HEK293T (cell line): Measurements from ENCODE around the gene CEP350.

Experiments
- CTCF ChIA-PET: fragments of 350-600 bp; formaldehyde crosslinking; extraction: SDS; loops from one replicate; lab custom pipeline; 2021; ENCODE audit warnings: antibody characterized with exemption, inconsistent platforms; lab: Yijun Ruan, JAX
- POLR2A ChIA-PET: fragments of 350-600 bp; formaldehyde crosslinking; extraction: SDS; loops from one replicate; lab custom pipeline; 2020; ENCODE audit warnings: antibody characterized with exemption, inconsistent platforms; lab: Yijun Ruan, JAX
- DNase-seq: peaks from one replicate; pipeline ENCODE4 v3.0.0; 2012; ENCODE audit warnings: mixed read lengths; ENCODE audit errors: extremely low spot score
- ARNT ChIP-seq: fragments of 450-650 bp; IDR thresholded peaks from 2 replicates; pipeline ENCODE4 v1.6.1; 2017; ENCODE audit warnings: mild to moderate bottlenecking
- BHLHE40 ChIP-seq: fragments of 450-650 bp; IDR thresholded peaks from 2 replicates; pipeline ENCODE4 v1.6.1; 2016; ENCODE audit warnings: mild to moderate bottlenecking, moderate library complexity, borderline replicate concordance
- CTBP1 ChIP-seq: fragments of 450-650 bp; IDR thresholded peaks from 2 replicates; pipeline ENCODE4 v1.6.1; 2016; ENCODE audit warnings: borderline replicate concordance
- ELF4 ChIP-seq: fragments of 450-650 bp; IDR thresholded peaks from 2 replicates; pipeline ENCODE4 v1.6.1; 2017; ENCODE audit warnings: antibody characterized with exemption
- FOXA1 ChIP-seq: fragments of 450-650 bp; IDR thresholded peaks from 2 replicates; pipeline ENCODE4 v1.6.1; 2016; ENCODE audit warnings: mild to moderate bottlenecking
- FOXK2 ChIP-seq: fragments of 450-650 bp; IDR thresholded peaks from 2 replicates; pipeline ENCODE4 v1.6.1; 2016; ENCODE audit warnings: mild to moderate bottlenecking
- FOXM1 ChIP-seq: fragments of 450-650 bp; IDR thresholded peaks from 2 replicates; pipeline ENCODE4 v1.6.1; 2017; ENCODE audit warnings: mild to moderate bottlenecking, borderline replicate concordance
- HDGF ChIP-seq: fragments of 450-650 bp; IDR thresholded peaks from 2 replicates; pipeline ENCODE4 v1.6.1; 2017; ENCODE audit warnings: antibody characterized with exemption, borderline replicate concordance
- L3MBTL2 ChIP-seq: fragments of 450-650 bp; conservative IDR thresholded peaks from 2 replicates; pipeline ENCODE4 v1.6.1; 2016; ENCODE audit warnings: mild to moderate bottlenecking
- LEF1 ChIP-seq: fragments of 450-650 bp; IDR thresholded peaks from 2 replicates; pipeline ENCODE4 v1.6.1; 2017; ENCODE audit warnings: mild to moderate bottlenecking, borderline replicate concordance
- NFRKB ChIP-seq: fragments of 450-650 bp; IDR thresholded peaks from 2 replicates; pipeline ENCODE4 v1.6.1; 2016; ENCODE audit warnings: mild to moderate bottlenecking, moderate library complexity
- SP1 ChIP-seq: fragments of 450-650 bp; IDR thresholded peaks from 2 replicates; pipeline ENCODE4 v1.6.1; 2017
- SUZ12 ChIP-seq: fragments of 450-650 bp; IDR thresholded peaks from 2 replicates; pipeline ENCODE4 v1.6.1; 2016; ENCODE audit warnings: mild to moderate bottlenecking
- TARDBP ChIP-seq: fragments of 450-650 bp; IDR thresholded peaks from 2 replicates; pipeline ENCODE4 v1.6.1; 2016
- ZNF384 ChIP-seq: fragments of 450-650 bp; IDR thresholded peaks from 2 replicates; pipeline ENCODE4 v1.6.1; 2016
- TF ChIP-seq, protein P1 (sequence below): fragments of 450-650 bp; IDR thresholded peaks from 2 replicates; pipeline ENCODE4 v1.6.1; 2016

CEP350 gene, protein sequence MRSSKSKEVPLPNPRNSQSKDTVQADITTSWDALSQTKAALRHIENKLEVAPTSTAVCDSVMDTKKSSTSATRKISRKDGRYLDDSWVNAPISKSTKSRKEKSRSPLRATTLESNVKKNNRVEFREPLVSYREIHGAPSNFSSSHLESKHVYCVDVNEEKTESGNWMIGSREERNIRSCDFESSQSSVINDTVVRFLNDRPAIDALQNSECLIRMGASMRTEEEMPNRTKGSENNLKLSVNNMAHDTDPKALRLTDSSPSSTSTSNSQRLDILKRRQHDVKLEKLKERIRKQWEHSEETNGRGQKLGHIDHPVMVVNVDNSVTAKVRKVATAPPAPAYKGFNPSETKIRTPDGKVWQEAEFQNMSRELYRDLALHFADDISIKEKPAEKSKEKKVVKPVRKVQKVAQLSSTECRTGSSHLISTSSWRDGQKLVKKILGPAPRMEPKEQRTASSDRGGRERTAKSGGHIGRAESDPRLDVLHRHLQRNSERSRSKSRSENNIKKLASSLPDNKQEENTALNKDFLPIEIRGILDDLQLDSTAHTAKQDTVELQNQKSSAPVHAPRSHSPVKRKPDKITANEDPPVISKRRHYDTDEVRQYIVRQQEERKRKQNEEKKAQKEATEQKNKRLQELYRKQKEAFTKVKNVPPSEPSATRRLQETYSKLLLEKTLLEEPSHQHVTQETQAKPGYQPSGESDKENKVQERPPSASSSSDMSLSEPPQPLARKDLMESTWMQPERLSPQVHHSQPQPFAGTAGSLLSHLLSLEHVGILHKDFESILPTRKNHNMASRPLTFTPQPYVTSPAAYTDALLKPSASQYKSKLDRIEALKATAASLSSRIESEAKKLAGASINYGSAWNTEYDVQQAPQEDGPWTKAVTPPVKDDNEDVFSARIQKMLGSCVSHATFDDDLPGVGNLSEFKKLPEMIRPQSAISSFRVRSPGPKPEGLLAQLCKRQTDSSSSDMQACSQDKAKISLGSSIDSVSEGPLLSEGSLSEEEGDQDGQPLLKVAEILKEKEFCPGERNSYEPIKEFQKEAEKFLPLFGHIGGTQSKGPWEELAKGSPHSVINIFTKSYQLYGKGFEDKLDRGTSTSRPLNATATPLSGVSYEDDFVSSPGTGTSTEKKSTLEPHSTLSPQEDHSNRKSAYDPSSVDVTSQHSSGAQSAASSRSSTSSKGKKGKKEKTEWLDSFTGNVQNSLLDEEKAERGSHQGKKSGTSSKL (N-terminal part only)

DNA sequence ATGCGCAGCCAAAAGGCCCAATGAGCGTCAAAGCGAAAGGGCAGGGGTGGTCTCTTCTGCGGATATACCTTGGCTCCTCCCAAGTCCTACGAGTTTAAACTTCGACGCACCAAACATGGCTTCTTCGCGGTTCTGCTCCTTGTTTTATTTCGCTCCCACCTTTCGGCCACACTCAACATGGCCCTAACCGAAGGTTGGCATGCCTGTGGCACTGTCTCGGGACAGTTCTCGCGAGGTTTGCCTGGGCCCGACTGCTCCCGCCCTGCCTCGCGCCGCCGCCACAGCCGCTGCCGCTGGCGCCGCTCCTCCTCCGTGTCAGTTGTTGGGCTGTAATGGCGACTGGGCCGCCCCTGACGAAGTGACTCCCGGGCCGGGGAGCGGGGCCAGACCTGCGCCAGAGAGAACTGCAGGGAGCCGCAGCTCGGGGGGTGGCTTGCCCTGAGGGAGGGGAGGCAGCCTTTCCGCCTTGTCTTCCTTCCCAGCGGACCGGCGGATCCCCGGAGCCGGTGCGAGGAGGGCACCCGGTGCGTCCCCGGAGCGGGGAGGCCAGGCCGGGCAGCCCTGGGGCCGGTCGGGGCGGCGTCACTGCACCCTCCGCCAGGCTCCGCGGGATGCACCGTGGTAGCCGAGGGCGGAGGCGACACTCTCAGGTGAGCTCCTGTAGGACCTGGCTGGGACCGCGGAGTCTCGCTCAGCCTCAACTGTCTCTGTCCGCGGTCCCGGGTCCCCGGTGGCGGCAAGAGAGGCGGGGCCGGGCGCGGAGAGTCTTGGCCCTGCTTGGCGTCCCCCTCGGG, at the start of gene CEP350:
TSS of gene CEP350 (plus strand) at position 318 of the 794 bp plus-strand sequence. CDS start 31,372 bp downstream, outside the sequence.
- peak; percentile 97 for DNase-seq
- ChIA-PET POLR2A (interaction anchor here (0.6 to 1.8 kb wide), 9 partner anchors 12 to 74 kb away, joined by 3 to 10 read pairs (median 4); partner anchors contain the start of gene TOR1AIP1), CTCF (interaction anchor here (1.6 kb wide), 1 partner anchor 86 kb away, joined by 4 read pairs; no protein-coding TSS in a partner anchor)
- TF ChIP-seq, protein P1, sequence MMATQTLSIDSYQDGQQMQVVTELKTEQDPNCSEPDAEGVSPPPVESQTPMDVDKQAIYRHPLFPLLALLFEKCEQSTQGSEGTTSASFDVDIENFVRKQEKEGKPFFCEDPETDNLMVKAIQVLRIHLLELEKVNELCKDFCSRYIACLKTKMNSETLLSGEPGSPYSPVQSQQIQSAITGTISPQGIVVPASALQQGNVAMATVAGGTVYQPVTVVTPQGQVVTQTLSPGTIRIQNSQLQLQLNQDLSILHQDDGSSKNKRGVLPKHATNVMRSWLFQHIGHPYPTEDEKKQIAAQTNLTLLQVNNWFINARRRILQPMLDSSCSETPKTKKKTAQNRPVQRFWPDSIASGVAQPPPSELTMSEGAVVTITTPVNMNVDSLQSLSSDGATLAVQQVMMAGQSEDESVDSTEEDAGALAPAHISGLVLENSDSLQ: peak; percentile 5
- TF ChIP-seq ELF4: no peak; the same call in 1 of the 2 replicates

DNA sequence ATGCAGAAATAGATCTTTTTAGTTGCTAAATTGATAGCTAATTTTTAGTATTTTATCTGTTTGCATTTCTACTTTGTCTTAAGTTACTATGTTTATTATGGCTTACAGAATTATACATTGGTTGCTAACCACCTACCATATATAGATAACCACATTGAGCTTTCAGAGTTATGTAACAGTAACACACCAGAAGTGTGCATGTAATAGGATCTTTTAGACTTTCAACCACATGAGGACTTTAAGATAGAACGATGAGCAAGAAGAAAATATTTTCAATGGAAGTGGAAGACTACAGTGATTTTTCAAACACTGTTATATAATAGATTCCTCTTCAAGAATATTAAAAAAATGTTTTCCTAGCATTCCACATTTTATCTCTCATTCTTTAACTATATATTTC, 43.7 kb upstream of the CEP350 start:
- no peak for DNase-seq
- TF ChIP-seq NFRKB (no peak), SUZ12 (no peak)
- ChIA-PET POLR2A (interaction anchor here (1.0 kb wide), 1 partner anchor 29 kb away, joined by 3 read pairs; the partner anchor contains the start of gene TOR1AIP1), CTCF (interaction anchor here (1.7 kb wide), 1 partner anchor 29 kb away, joined by 3 read pairs; the partner anchor contains the start of gene TOR1AIP1)

DNA sequence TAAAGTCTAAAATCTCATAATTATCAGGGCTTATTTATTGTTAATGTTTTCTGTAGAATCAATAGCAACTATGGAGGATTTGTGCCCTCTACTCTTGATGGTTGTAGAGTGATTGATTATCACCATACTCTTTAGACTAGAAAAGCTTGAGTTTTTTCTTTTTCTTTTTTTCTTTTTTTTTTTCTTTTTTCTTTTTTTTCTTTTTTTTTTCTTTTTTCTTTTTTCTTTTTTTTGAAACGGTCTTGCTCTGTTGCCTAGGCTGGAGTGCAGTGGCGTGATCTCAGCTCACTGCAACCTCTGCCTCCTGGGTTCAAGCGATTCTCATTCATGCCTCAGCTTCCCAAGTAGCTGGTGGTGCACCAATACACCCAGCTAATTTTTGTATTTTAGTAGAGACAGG, 42.8 kb upstream of the CEP350 start:
- no peak for DNase-seq
- POLR2A ChIA-PET: interaction anchor here (1.0 kb wide), 1 partner anchor 29 kb away, joined by 3 read pairs; the partner anchor contains the start of gene TOR1AIP1
- TF ChIP-seq SP1: no peak
- no peak for TF ChIP-seq ELF4
- TF ChIP-seq HDGF: no peak
- TF ChIP-seq L3MBTL2: no peak
- TF ChIP-seq ZNF384: no peak
- TF ChIP-seq LEF1: no peak
- TF ChIP-seq BHLHE40: no peak
- TF ChIP-seq NFRKB: no peak
- TF ChIP-seq SUZ12: no peak
- TF ChIP-seq TARDBP: no peak
- TF ChIP-seq FOXA1: no peak
- TF ChIP-seq CTBP1: no peak
- no peak for TF ChIP-seq ARNT
- TF ChIP-seq, protein P1: no peak
- no peak for TF ChIP-seq FOXK2
- TF ChIP-seq FOXM1: no peak

DNA sequence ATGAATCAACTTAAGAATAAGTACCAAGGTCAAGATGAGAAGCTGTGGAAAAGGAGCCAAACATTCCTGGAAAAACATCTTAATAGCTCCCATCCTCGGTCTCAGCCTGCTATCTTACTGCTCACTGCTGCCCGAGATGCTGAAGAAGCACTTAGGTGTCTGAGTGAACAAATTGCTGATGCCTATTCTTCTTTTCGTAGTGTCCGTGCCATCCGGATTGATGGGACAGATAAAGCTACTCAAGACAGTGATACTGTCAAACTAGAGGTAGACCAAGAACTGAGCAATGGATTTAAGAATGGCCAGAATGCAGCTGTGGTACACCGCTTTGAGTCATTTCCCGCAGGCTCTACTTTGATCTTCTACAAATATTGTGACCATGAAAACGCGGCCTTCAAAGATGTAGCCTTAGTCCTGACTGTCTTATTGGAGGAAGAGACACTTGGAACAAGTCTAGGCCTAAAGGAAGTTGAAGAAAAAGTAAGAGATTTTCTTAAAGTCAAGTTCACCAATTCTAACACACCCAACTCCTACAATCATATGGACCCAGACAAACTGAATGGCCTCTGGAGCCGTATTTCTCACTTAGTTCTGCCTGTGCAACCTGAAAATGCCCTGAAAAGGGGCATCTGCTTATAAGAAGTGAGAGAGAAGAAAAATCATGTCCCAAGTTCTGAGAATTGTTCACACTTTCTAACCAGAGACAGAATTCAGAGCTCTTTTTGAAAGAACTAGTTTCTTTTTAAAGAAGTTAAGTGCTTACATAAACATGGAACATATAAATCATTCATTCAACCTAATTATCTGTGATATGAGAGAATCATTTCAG, 36.8 kb upstream of the CEP350 start:
- DNase-seq: no peak
- ChIA-PET POLR2A (no interaction called here), CTCF (interaction anchor here (1.3 kb wide), 1 partner anchor 13 kb away, joined by 3 read pairs; no protein-coding TSS in a partner anchor)
- TF ChIP-seq SP1: no peak
- no peak for TF ChIP-seq CTBP1
- TF ChIP-seq FOXK2: no peak
- TF ChIP-seq FOXM1: no peak
- TF ChIP-seq TARDBP: no peak
- TF ChIP-seq, protein P1: no peak
- no peak for TF ChIP-seq ZNF384
- no peak for TF ChIP-seq ARNT
- TF ChIP-seq FOXA1: no peak
- TF ChIP-seq L3MBTL2: no peak
- no peak for TF ChIP-seq LEF1

More for the DNA sequence above, 42.8 kb upstream of the CEP350 start:
- CTCF ChIA-PET: interaction anchor here (1.7 kb wide), 1 partner anchor 29 kb away, joined by 3 read pairs; the partner anchor contains the start of gene TOR1AIP1
